ENCODE results near the gene PLSCR5. TPM values are rescaled to one million over a fixed set of nuclear protein-coding genes. Genes with fewer than 3 reads are reported as not detected.

The PLSCR5 gene
- total RNA-seq, 4 donors from 2014 or later: not detected

- no peaks in the 10 kb centered on the region for H3K36me3 ChIP-seq
- H3K27ac ChIP-seq (replicated peaks in 1 of 4): peak overlapping the region; percentile 95 to 98 (median 95)
- intact Hi-C loops (cut with DNase I): loop anchor here (5.0 kb wide), 1 partner anchor 75 kb away; the partner anchor contains the start of gene PLSCR2
- H3K9me3 ChIP-seq: no peaks in the 10 kb centered on the region
- TF ChIP-seq POLR2AphosphoS5 (IDR thresholded peaks at IDR 0.05) (peak in 1 of 2 donors; percentile 8), EP300 (IDR thresholded peaks at IDR 0.05) (no peak)
- no peak for DNase-seq (ENCODE audit: extremely low spot score)
- H3K4me3 ChIP-seq: peak overlapping the region; percentile 81 to 89 (median 86)
- H3K27me3 ChIP-seq: no peaks in the 10 kb centered on the region
- peaks cover 21 to 64% (median 56%) of the 10 kb centered on the region in 4 donors for H3K4me1 ChIP-seq
- WGBS: 34% methylated on average over 2 of the region's 2 CpGs
Observed at GRCh38 chr3:146542179-146542578, 63.0 kb downstream of the PLSCR5 start.

- Histone ChIP-seq H3K27me3 (no peaks in the 10 kb centered on the region), H3K9me3 (no peaks in the 10 kb centered on the region), H3K4me1 (peaks cover 31 to 76% (median 67%) of the 10 kb centered on the region in 4 donors), H3K4me3 (peak overlapping the region; percentile 81 to 89 (median 86)), H3K27ac (replicated peaks in 1 of 4) (peak overlapping the region; percentile 95 to 98 (median 95)), H3K36me3 (no peaks in the 10 kb centered on the region)
- DNase-seq (ENCODE audit: extremely low spot score): no peak
- TF ChIP-seq CTCF (IDR thresholded peaks at IDR 0.05) (no peak), POLR2AphosphoS5 (IDR thresholded peaks at IDR 0.05) (no peak), EP300 (IDR thresholded peaks at IDR 0.05) (no peak), POLR2A (IDR thresholded peaks at IDR 0.05; ENCODE audit: low read depth) (no peak)
- intact Hi-C loops (cut with DNase I): loop anchor here (5.0 kb wide), 1 partner anchor 74 kb away; the partner anchor contains the start of gene PLSCR2
- WGBS: 84% methylated on average over 1 of the region's 1 CpG
Observed at GRCh38 chr3:146540978-146541377, 64.2 kb downstream of the PLSCR5 start.

GRCh38 chr3:146540236-146540635, 64.9 kb downstream of the PLSCR5 start:
- Histone ChIP-seq H3K4me1 (peaks cover 31 to 77% (median 68%) of the 10 kb centered on the region in 4 donors), H3K4me3 (peak overlapping the region in 1 of 4 donors; percentile 89), H3K36me3 (no peaks in the 10 kb centered on the region), H3K27me3 (no peaks in the 10 kb centered on the region), H3K27ac (replicated peaks in 1 of 4) (peak overlapping the region; percentile 95 to 98 (median 95)), H3K9me3 (no peaks in the 10 kb centered on the region)
- intact Hi-C loops (cut with DNase I): loop anchor here (5.0 kb wide), 1 partner anchor 73 kb away; the partner anchor contains the start of gene PLSCR2
- no peak for TF ChIP-seq EP300 (IDR thresholded peaks at IDR 0.05)
- no peak for TF ChIP-seq POLR2AphosphoS5 (IDR thresholded peaks at IDR 0.05)
- TF ChIP-seq CTCF (IDR thresholded peaks at IDR 0.05): no peak
- WGBS: 0% methylated on average over 1 of the region's 1 CpG
- no peak for DNase-seq (ENCODE audit: extremely low spot score)

GRCh38 chr3:146539315-146539714, 65.8 kb downstream of the PLSCR5 start:
- Histone ChIP-seq H3K27ac (replicated peaks in 1 of 4) (peak overlapping the region in 3 of 4 donors; percentile 16 to 95 (median 25)), H3K4me1 (peaks cover 31 to 82% (median 73%) of the 10 kb centered on the region in 4 donors)

GRCh38 chr3:146537603-146538002, 67.5 kb downstream of the PLSCR5 start:
- TF ChIP-seq POLR2A (IDR thresholded peaks at IDR 0.05; ENCODE audit: low read depth): no peak
- TF ChIP-seq CTCF (IDR thresholded peaks at IDR 0.05): no peak
- TF ChIP-seq EP300 (IDR thresholded peaks at IDR 0.05): no peak
- no peak for TF ChIP-seq POLR2AphosphoS5 (IDR thresholded peaks at IDR 0.05)
- H3K4me1 ChIP-seq: peaks cover 32 to 86% (median 74%) of the 10 kb centered on the region in 4 donors
- peaks cover 0 to 14% (median 5%) of the 10 kb centered on the region in 4 donors for H3K36me3 ChIP-seq
- peak overlapping the region; percentile 25 to 64 (median 58) for H3K27ac ChIP-seq (replicated peaks in 1 of 4)
- no peak for DNase-seq (ENCODE audit: extremely low spot score)
- 89% methylated on average over 3 of the region's 3 CpGs for WGBS
- H3K4me3 ChIP-seq: no peak overlapping the region
- intact Hi-C loops (cut with DNase I): no loop called here
- H3K9me3 ChIP-seq: no peaks in the 10 kb centered on the region
- H3K27me3 ChIP-seq: no peaks in the 10 kb centered on the region

More at GRCh38 chr3:146539315-146539714, 65.8 kb downstream of the PLSCR5 start:
- 33% methylated on average over 3 of the region's 3 CpGs for WGBS
- no peak for DNase-seq (ENCODE audit: extremely low spot score)
- no peaks in the 10 kb centered on the region for H3K9me3 ChIP-seq
- no peak for TF ChIP-seq EP300 (IDR thresholded peaks at IDR 0.05)
- TF ChIP-seq CTCF (IDR thresholded peaks at IDR 0.05): no peak
- no peak for TF ChIP-seq POLR2A (IDR thresholded peaks at IDR 0.05; ENCODE audit: low read depth)
- no peak for TF ChIP-seq POLR2AphosphoS5 (IDR thresholded peaks at IDR 0.05)
- no peak overlapping the region for H3K4me3 ChIP-seq
- H3K27me3 ChIP-seq: no peaks in the 10 kb centered on the region
- H3K36me3 ChIP-seq: peaks cover 0 to 3% (median 1%) of the 10 kb centered on the region in 4 donors
- intact Hi-C loops (cut with DNase I): no loop called here
